ENCODE data around the gene NSMCE3. TPM values are rescaled to one million over a fixed set of nuclear protein-coding genes. Genes with fewer than 3 reads are reported as not detected.
A peak's percentile ranks its signal among the peaks of the same experiment; 100 is the strongest.

The NSMCE3 gene
- total RNA-seq: 10 to 100 TPM; 31.5 to 40.8 TPM
- 14.5 TPM for polyA plus RNA-seq (2013, experiment 1 of 2)
- polyA plus RNA-seq (2013, experiment 2 of 2): 13.0 TPM
- long read RNA-seq, experiment 1, full-length matches to known transcripts: 84 of 84 reads
- long read RNA-seq, experiment 1, partial matches to known transcripts: 0 of 84 reads
- long read RNA-seq, experiment 1, other reads (novel, unspliced or antisense): 0 of 84 reads
- long read RNA-seq, experiment 2, full-length matches to known transcripts: 100 of 100 reads
- long read RNA-seq, experiment 2, partial matches to known transcripts: 0 of 100 reads
- long read RNA-seq, experiment 2, other reads (novel, unspliced or antisense): 0 of 100 reads
- long read RNA-seq, experiment 3, full-length matches to known transcripts: 4 of 4 reads
- long read RNA-seq, experiment 3, partial matches to known transcripts: 0 of 4 reads
- long read RNA-seq, experiment 3, other reads (novel, unspliced or antisense): 0 of 4 reads
- long read RNA-seq, experiment 4, full-length matches to known transcripts: 6 of 6 reads
- long read RNA-seq, experiment 4, partial matches to known transcripts: 0 of 6 reads
- long read RNA-seq, experiment 4, other reads (novel, unspliced or antisense): 0 of 6 reads

- WGBS, 2 experiments (ENCODE audit: insufficient coverage in 1 of 2, insufficient read length in 1 of 2): 0 to 1% methylated on average over 38 to 68 of the region's 68 CpGs
- Histone ChIP-seq H3K4me1 (ENCODE audit: control insufficient read depth, insufficient read depth, low read length) (no peaks in the 10 kb centered on the region), H3K9ac (ENCODE audit: extremely low read depth, low read length, poor library complexity, severe bottlenecking) (peak within 1 kb of the TSS; percentile 83), H3K27me3 (ENCODE audit: control insufficient read depth, insufficient read depth, low read length, poor library complexity, severe bottlenecking) (no peaks in the 10 kb centered on the region), H3K9me3 (ENCODE audit: control insufficient read depth, low read length) (no peaks in the 10 kb centered on the region), H3K4me3 (ENCODE audit: low read length) (peak within 1 kb of the TSS; percentile 98), H3K27ac (ENCODE audit: low read depth, low read length) (peak within 1 kb of the TSS; percentile 85), H3K36me3 (ENCODE audit: control insufficient read depth, insufficient read depth, low read length) (no peaks in the 10 kb centered on the region)
- Mint-ChIP-seq H3K4me3 (peak within 1 kb of the TSS; percentile 99), H3K27ac (peak within 1 kb of the TSS; percentile 97), H3K36me3 (ENCODE audit: low read depth) (peaks cover 7% of the 10 kb centered on the region), H3K9me3 (no peaks in the 10 kb centered on the region), H3K4me1 (peaks cover 20% of the 10 kb centered on the region), H3K27me3 (ENCODE audit: insufficient read depth) (peaks cover 2% of the 10 kb centered on the region)
- peak; percentile 94 for DNase-seq
- TF ChIP-seq, protein P1, sequence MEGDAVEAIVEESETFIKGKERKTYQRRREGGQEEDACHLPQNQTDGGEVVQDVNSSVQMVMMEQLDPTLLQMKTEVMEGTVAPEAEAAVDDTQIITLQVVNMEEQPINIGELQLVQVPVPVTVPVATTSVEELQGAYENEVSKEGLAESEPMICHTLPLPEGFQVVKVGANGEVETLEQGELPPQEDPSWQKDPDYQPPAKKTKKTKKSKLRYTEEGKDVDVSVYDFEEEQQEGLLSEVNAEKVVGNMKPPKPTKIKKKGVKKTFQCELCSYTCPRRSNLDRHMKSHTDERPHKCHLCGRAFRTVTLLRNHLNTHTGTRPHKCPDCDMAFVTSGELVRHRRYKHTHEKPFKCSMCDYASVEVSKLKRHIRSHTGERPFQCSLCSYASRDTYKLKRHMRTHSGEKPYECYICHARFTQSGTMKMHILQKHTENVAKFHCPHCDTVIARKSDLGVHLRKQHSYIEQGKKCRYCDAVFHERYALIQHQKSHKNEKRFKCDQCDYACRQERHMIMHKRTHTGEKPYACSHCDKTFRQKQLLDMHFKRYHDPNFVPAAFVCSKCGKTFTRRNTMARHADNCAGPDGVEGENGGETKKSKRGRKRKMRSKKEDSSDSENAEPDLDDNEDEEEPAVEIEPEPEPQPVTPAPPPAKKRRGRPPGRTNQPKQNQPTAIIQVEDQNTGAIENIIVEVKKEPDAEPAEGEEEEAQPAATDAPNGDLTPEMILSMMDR (conservative IDR thresholded peaks at IDR 0.05): no peak
Measured at GRCh38 chr15:29269485-29270168, at the start of gene NSMCE3. NSMCE3 (minus strand) TSS chr15:29269822; CDS start chr15:29269705, 117 bp downstream.

GRCh38 chr15:29316422-29316821 lies 46.8 kb upstream of the NSMCE3 start:
- 98 to 100% methylated on average over 2 of the region's 3 CpGs for WGBS, 2 experiments (ENCODE audit: insufficient coverage in 1 of 2, insufficient read length in 1 of 2)
- Mint-ChIP-seq H3K4me1 (no peaks in the 10 kb centered on the region), H3K27me3 (ENCODE audit: insufficient read depth) (no peaks in the 10 kb centered on the region), H3K27ac (no peak overlapping the region), H3K4me3 (no peak overlapping the region), H3K36me3 (ENCODE audit: low read depth) (no peaks in the 10 kb centered on the region), H3K9me3 (no peaks in the 10 kb centered on the region)
- no peak for DNase-seq
- TF ChIP-seq, protein P1 (conservative IDR thresholded peaks at IDR 0.05): no peak
- no peak overlapping the region for H3K27ac ChIP-seq (ENCODE audit: low read depth, low read length)
- H3K9ac ChIP-seq (ENCODE audit: extremely low read depth, low read length, poor library complexity, severe bottlenecking): no peak overlapping the region
- no peak overlapping the region for H3K4me3 ChIP-seq (ENCODE audit: low read length)
- no peaks in the 10 kb centered on the region for H3K4me1 ChIP-seq (ENCODE audit: control insufficient read depth, insufficient read depth, low read length)
- H3K9me3 ChIP-seq (ENCODE audit: control insufficient read depth, low read length): no peaks in the 10 kb centered on the region
- no peaks in the 10 kb centered on the region for H3K36me3 ChIP-seq (ENCODE audit: control insufficient read depth, insufficient read depth, low read length)
- H3K27me3 ChIP-seq (ENCODE audit: control insufficient read depth, insufficient read depth, low read length, poor library complexity, severe bottlenecking): no peaks in the 10 kb centered on the region

DNA sequence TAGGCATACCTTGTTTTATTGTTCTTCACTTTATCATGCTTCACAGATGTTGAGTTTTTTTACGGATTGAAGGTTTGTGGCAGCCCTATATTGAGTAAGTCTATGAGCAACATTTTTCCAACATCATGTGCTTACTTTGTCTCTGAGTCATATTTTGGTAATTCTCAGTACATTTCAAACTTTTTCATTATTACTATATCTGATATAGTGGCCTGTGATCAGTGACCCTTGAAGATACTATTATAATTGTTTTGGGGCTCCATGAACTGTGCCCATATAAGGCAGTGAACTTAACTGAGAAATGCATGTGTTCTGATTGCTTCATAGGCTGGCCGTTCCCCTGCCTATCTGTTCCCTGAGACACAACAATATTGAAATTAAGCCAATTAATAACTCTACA lies 42.8 kb upstream of the NSMCE3 start:
- no peaks in the 10 kb centered on the region for H3K9me3 ChIP-seq (ENCODE audit: control insufficient read depth, low read length)
- H3K9ac ChIP-seq (ENCODE audit: extremely low read depth, low read length, poor library complexity, severe bottlenecking): no peak overlapping the region
- no peaks in the 10 kb centered on the region for H3K4me1 ChIP-seq (ENCODE audit: control insufficient read depth, insufficient read depth, low read length)
- Mint-ChIP-seq H3K4me3 (no peak overlapping the region), H3K9me3 (no peaks in the 10 kb centered on the region), H3K36me3 (ENCODE audit: low read depth) (no peaks in the 10 kb centered on the region), H3K27me3 (ENCODE audit: insufficient read depth) (no peaks in the 10 kb centered on the region), H3K4me1 (no peaks in the 10 kb centered on the region), H3K27ac (no peak overlapping the region)
- no peak overlapping the region for H3K27ac ChIP-seq (ENCODE audit: low read depth, low read length)
- no peaks in the 10 kb centered on the region for H3K27me3 ChIP-seq (ENCODE audit: control insufficient read depth, insufficient read depth, low read length, poor library complexity, severe bottlenecking)
- WGBS, 2 experiments (ENCODE audit: insufficient coverage in 1 of 2, insufficient read length in 1 of 2): 100% methylated on average over 2 of the region's 2 CpGs; no CpG with 5 or more reads in 1 of the 2 experiments
- no peak for DNase-seq
- H3K36me3 ChIP-seq (ENCODE audit: control insufficient read depth, insufficient read depth, low read length): no peaks in the 10 kb centered on the region
- no peak overlapping the region for H3K4me3 ChIP-seq (ENCODE audit: low read length)
- TF ChIP-seq, protein P1 (conservative IDR thresholded peaks at IDR 0.05): no peak

All from endodermal cell (in vitro differentiated cells).